K562 (cell line): ENCODE results near the gene MTERF2. TPM values are rescaled to one million over a fixed set of nuclear protein-coding genes. Genes with fewer than 3 reads are reported as not detected.

Source experiments
- ATF7 ChIP-seq: fragments of 450-650 bp; IDR thresholded peaks from 2 replicates; pipeline ENCODE4 v1.7.1; 2014; ENCODE audit warnings: mild to moderate bottlenecking, moderate library complexity
- BACH1 ChIP-seq: fragments of 200-800 bp; sonication (Bioruptor generic); IDR thresholded peaks from 2 replicates; pipeline ENCODE4 v1.6.1; 2016; ENCODE audit warnings: missing genetic modification characterization, missing compliant biosample characterization
- BCOR ChIP-seq: fragments of 450-650 bp; IDR thresholded peaks from 2 replicates; pipeline ENCODE4 v1.6.1; 2016
- CBFA2T3 ChIP-seq: fragments of 450-650 bp; IDR thresholded peaks from 2 replicates; pipeline ENCODE4 v1.6.1; 2017
- ERF ChIP-seq: fragments of 450-650 bp; formaldehyde crosslinking; IDR thresholded peaks from 2 replicates; pipeline ENCODE4 v1.4.0; 2020; ENCODE audit warnings: mild to moderate bottlenecking, mixed read lengths
- FOS ChIP-seq: IDR thresholded peaks from 3 replicates; pipeline ENCODE4 v1.6.1; 2011; ENCODE audit not compliant: insufficient read length; ENCODE audit errors: extremely low read depth
- FOXP1 ChIP-seq: sonication (generic); formaldehyde crosslinking; IDR thresholded peaks from 2 replicates; pipeline ENCODE4 v1.8.0; 2022; ENCODE audit warnings: mild to moderate bottlenecking, missing genetic modification reagents
- GABPB1 ChIP-seq: sonication (generic); formaldehyde crosslinking; IDR thresholded peaks from 2 replicates; pipeline ENCODE4 v1.8.0; 2022; ENCODE audit warnings: mild to moderate bottlenecking, missing genetic modification reagents
- GATAD2A ChIP-seq: fragments of 450-650 bp; IDR thresholded peaks from 2 replicates; pipeline ENCODE4 v1.6.1; 2017
- GATAD2B ChIP-seq: fragments of 450-650 bp; IDR thresholded peaks from 2 replicates; pipeline ENCODE4 v1.6.1; 2017; ENCODE audit warnings: mild to moderate bottlenecking, borderline replicate concordance
- JUNB ChIP-seq: fragments of 450-650 bp; formaldehyde crosslinking; conservative IDR thresholded peaks from 2 replicates; pipeline ENCODE4 v1.4.0; 2020; ENCODE audit warnings: mild to moderate bottlenecking
- MAFF ChIP-seq: IDR thresholded peaks from 2 replicates; pipeline ENCODE4 v1.6.1; 2012; ENCODE audit warnings: low read length, improper control_type of control experiment
- NCOR1 ChIP-seq: fragments of 450-650 bp; IDR thresholded peaks from 2 replicates; pipeline ENCODE4 v1.6.1; 2016; ENCODE audit warnings: mild to moderate bottlenecking, moderate library complexity
- NFIX ChIP-seq: fragments of 250-450 bp; sonication (Bioruptor Pico); IDR thresholded peaks from 2 replicates; pipeline ENCODE4 v1.4.0; 2020; ENCODE audit warnings: low read depth, mild to moderate bottlenecking, moderate library complexity
- NR2F6 ChIP-seq: fragments of 450-650 bp; formaldehyde crosslinking; IDR thresholded peaks from 2 replicates; pipeline ENCODE4 v1.4.0; 2020; ENCODE audit warnings: mild to moderate bottlenecking
- NR4A1 ChIP-seq, 2 experiments: fragments of 250-450 bp in 1 of 2; fragments of 450-650 bp in 1 of 2; sonication (Bioruptor Pico) in 1 of 2; IDR thresholded peaks; 2 replicates each; pipeline versions ENCODE4 v1.4.0 to v1.6.1; 2016 to 2020; ENCODE audit warnings: mild to moderate bottlenecking in 2 of 2, missing compliant biosample characterization in 1 of 2, missing genetic modification characterization in 1 of 2, moderate library complexity in 1 of 2
- POLR2A ChIP-seq: fragments of 450-650 bp; conservative IDR thresholded peaks from 2 replicates; pipeline ENCODE4 v1.6.1; 2016
- POLR2AphosphoS2 ChIP-seq: IDR thresholded peaks from 2 replicates; pipeline ENCODE4 v1.6.1; 2012; ENCODE audit warnings: low read length, improper control_type of control experiment
- POLR2G ChIP-seq: fragments of 200-400 bp; formaldehyde crosslinking; IDR thresholded peaks from 2 replicates; pipeline ENCODE4 v1.6.1; 2017; ENCODE audit warnings: low read depth, mild to moderate bottlenecking, antibody characterized with exemption, low read length, moderate library complexity
- RBM22 ChIP-seq: fragments of 200-400 bp; formaldehyde crosslinking; IDR thresholded peaks from 2 replicates; pipeline ENCODE4 v1.6.1; 2018; ENCODE audit warnings: low read length, low read depth; ENCODE audit not compliant: poor library complexity, severe bottlenecking
- TRIM28 ChIP-seq: fragments of 450-650 bp; IDR thresholded peaks from 2 replicates; pipeline ENCODE4 v1.6.1; 2017
- ZNF274 ChIP-seq: IDR thresholded peaks from 2 replicates; pipeline ENCODE4 v1.6.1; 2011; ENCODE audit warnings: low read depth, mild to moderate bottlenecking, low read length, moderate library complexity, borderline replicate concordance
- ZNF75A ChIP-seq: fragments of 450-650 bp; formaldehyde crosslinking; IDR thresholded peaks from 2 replicates; pipeline ENCODE4 v1.4.0; 2020; ENCODE audit warnings: mild to moderate bottlenecking
- polyA plus RNA-seq, 8 experiments: library from polyadenylated mRNA; depleted of rRNA in 4 of 8; stranded (reverse) in 5 of 8; unstranded in 3 of 8; fragments of >200 nt; fragmentation: Nextera tagmentation in 2 of 8; fragmentation: Illumina TruSeq in 1 of 8; extraction: Ambion mirVana in 2 of 8; extraction: Trizol in 1 of 8; gene quantifications; 2 replicates each; pipeline versions ENCODE4 v1.2.1 to v1.2.3, GENCODE V29; 2011 to 2014; ENCODE audit warnings: inconsistent platforms in 1 of 8, missing spikeins in 1 of 8
- total RNA-seq, 7 experiments: library from RNA; depleted of rRNA in 6 of 7; stranded (reverse); fragments of >200 nt in 6 of 7; fragmentation: Illumina TruSeq in 2 of 7; extraction: Trizol in 2 of 7; gene quantifications; 2 replicates each; pipeline versions ENCODE4 v1.2.1 to v1.2.3, GENCODE V29; 2011 to 2021; ENCODE audit warnings: low replicate concordance in 1 of 7
- TF ChIP-seq, protein P1 (sequence below): fragments of 200-800 bp; sonication (Bioruptor generic); IDR thresholded peaks from 2 replicates; pipeline ENCODE4 v1.6.1; 2017; ENCODE audit warnings: missing genetic modification characterization, missing compliant biosample characterization
- TF ChIP-seq, protein P2 (sequence below): fragments of 250-450 bp; sonication (Bioruptor Pico); IDR thresholded peaks from 2 replicates; pipeline ENCODE4 v1.8.0; 2021; ENCODE audit warnings: moderate library complexity, mild to moderate bottlenecking, inconsistent platforms
- TF ChIP-seq, protein P3 (sequence below): fragments of 250-450 bp; sonication (Bioruptor Pico); IDR thresholded peaks from 2 replicates; pipeline ENCODE4 v1.5.0; 2021; ENCODE audit warnings: mild to moderate bottlenecking, moderate library complexity

The MTERF2 gene
- total and polyA plus RNA-seq, 9 of the 15 experiments (the other 6 are each of a cell fraction or from before 2014, with no cell fraction given) = 10.0 to 63.2 (median 33.2) TPM

DNA sequence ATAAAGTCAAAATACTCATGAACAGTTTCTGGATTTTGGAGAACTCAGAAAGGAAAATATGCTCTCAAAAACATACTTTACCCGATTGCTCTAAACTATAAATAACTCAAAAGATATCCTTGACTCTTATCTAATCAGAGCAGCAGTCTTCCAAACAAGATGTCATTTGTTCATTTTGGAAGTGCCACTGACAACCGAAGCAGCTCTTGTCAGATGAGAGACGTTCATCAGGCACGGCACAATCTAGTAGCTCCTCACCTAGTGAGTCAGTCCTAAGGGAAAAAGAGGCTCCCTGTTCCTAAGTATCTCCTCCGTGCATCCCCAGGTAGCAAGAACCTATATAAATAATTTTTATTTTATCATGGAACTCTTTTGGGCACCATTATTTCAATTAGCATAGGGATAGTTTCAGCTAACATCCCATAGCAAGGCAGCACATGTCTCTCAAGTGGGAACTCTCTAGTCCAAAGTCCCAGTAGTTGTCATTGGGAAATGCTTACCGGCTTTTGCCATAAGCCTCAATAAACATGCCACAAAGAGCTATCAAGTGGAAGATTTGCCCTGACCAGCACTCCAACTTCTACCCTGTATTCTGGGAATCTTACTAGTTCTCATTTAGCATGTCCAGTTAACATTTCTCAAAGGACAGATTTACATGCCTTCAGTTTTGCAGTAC, 45.3 kb downstream of the MTERF2 start (continued):
- TF ChIP-seq JUNB (CRISPR knock-in tag) (no peak), RBM22 (no peak), POLR2A (no peak), BACH1 (tag) (no peak), FOS (no peak), ERF (CRISPR knock-in tag) (no peak), ATF7 (0 out of 2 replicates have a peak, but pooled peaks have one; percentile 24), NR4A1 (CRISPR knock-in tag; IDR thresholded peaks at IDR 0.05) (no peak), NR4A1 (tag; IDR thresholded peaks at IDR 0.05) (no peak), BCOR (no peak), ZNF75A (CRISPR knock-in tag) (no peak), GATAD2A (no peak), NR2F6 (CRISPR knock-in tag) (no peak), MAFF (no peak), ZNF274 (no peak), POLR2G (no peak), TRIM28 (no peak), NCOR1 (peak; percentile 78), GABPB1 (CRISPR knock-in tag) (no peak), NFIX (no peak), FOXP1 (CRISPR knock-in tag) (no peak), GATAD2B (peak; percentile 71; the same call in 1 of the 2 replicates), CBFA2T3 (peak; percentile 87), POLR2AphosphoS2 (no peak)
- TF ChIP-seq, protein P1, sequence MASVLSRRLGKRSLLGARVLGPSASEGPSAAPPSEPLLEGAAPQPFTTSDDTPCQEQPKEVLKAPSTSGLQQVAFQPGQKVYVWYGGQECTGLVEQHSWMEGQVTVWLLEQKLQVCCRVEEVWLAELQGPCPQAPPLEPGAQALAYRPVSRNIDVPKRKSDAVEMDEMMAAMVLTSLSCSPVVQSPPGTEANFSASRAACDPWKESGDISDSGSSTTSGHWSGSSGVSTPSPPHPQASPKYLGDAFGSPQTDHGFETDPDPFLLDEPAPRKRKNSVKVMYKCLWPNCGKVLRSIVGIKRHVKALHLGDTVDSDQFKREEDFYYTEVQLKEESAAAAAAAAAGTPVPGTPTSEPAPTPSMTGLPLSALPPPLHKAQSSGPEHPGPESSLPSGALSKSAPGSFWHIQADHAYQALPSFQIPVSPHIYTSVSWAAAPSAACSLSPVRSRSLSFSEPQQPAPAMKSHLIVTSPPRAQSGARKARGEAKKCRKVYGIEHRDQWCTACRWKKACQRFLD (CRISPR knock-in tag) = no peak
- TF ChIP-seq, protein P2, sequence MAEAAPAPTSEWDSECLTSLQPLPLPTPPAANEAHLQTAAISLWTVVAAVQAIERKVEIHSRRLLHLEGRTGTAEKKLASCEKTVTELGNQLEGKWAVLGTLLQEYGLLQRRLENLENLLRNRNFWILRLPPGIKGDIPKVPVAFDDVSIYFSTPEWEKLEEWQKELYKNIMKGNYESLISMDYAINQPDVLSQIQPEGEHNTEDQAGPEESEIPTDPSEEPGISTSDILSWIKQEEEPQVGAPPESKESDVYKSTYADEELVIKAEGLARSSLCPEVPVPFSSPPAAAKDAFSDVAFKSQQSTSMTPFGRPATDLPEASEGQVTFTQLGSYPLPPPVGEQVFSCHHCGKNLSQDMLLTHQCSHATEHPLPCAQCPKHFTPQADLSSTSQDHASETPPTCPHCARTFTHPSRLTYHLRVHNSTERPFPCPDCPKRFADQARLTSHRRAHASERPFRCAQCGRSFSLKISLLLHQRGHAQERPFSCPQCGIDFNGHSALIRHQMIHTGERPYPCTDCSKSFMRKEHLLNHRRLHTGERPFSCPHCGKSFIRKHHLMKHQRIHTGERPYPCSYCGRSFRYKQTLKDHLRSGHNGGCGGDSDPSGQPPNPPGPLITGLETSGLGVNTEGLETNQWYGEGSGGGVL (CRISPR knock-in tag) = no peak
- TF ChIP-seq, protein P3, sequence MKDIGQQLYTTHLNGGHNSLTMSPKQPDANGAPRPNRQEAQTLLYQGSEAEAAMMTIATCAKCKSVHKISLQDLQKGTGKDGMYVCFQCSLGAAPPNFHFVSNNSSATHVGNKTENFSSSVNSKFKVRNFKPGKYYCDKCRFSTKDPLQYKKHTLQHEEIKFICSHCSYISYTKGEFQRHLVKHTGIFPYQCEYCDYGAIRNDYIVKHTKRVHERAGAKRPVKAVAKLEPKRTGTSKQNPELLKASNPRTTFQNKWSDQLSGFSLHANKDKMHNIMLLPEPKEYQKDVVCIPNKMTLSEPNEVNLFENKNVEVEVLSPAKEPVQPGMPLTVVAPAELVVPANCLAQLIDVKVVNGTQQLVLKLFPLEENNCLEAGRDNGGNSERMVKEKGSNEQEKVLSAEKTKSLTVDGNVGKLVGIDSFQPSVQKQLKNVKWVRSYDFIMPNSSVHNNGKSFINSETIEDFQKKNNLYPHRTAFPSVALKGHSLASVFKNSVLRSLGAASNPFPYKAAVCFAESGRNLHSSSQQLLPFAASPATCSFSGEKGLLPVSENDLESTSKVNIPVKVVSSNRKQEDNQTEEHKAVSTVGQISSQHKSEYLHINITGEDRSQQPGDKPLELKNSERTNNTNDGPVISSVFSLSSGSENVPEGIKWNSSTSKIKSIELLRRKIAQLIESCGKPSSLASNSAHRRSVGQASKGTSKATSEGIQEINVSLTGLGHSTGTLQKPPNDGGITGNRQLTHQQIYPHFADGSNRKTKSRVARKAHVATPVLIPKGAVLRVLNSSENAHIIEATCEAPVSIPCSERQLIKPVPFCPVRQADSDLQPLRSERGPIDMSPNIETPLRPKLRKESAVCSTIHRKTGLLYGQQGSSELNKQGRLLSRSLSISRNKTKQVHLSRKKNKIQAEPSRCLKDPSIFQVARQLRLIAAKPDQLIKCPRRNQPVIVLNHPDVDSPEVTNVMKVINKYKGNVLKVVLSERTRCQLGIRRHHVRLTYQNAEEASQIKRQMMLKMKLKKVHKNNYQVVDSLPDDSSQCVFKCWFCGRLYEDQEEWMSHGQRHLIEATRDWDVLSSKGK = no peak
